GM10248 (cell line): ENCODE data around the gene MUC21.

Experiments used
- CTCF ChIA-PET: fragments of 300-600 bp; sonication (Branson Sonifier 250); formaldehyde crosslinking; extraction: SDS; loops from one replicate; lab custom pipeline; 2021; ENCODE audit warnings: antibody characterized with exemption; lab: Yijun Ruan, JAX
- POLR2A ChIA-PET: fragments of 350-650 bp; sonication (Branson Sonifier 250); formaldehyde crosslinking; extraction: SDS; loops from one replicate; lab custom pipeline; 2020; ENCODE audit warnings: antibody characterized with exemption; lab: Yijun Ruan, JAX
- DNase-seq: peaks from one replicate; pipeline ENCODE4 v3.0.0; 2012; ENCODE audit errors: extremely low spot score
- CTCF ChIP-seq: IDR thresholded peaks from 2 replicates; pipeline ENCODE4 v1.5.1; 2012; ENCODE audit warnings: mild to moderate bottlenecking, low read depth; ENCODE audit errors: extremely low read depth, missing control alignments, control extremely low read depth

Gene MUC21

GRCh38 chr6:30942338-30943060 lies 41.0 kb upstream of the MUC21 start:
- ChIA-PET POLR2A (no interaction called here), CTCF (interaction anchor here (1.2 to 1.7 kb wide), 7 partner anchors 22 to 154 kb away, joined by 3 to 6 read pairs (median 4); no protein-coding TSS in a partner anchor)
- no peak for TF ChIP-seq CTCF
- no peak for DNase-seq

GRCh38 chr6:30944051-30944450 lies 39.5 kb upstream of the MUC21 start:
- ChIA-PET CTCF (interaction anchor here (1.7 kb wide), 1 partner anchor 25 kb away, joined by 4 read pairs; no protein-coding TSS in a partner anchor), POLR2A (no interaction called here)
- TF ChIP-seq CTCF = no peak
- DNase-seq = no peak

GRCh38 chr6:30945281-30945680 lies 38.2 kb upstream of the MUC21 start:
- CTCF ChIA-PET = interaction anchor here (0.7 to 1.1 kb wide), 2 partner anchors 90 to 124 kb away, joined by 3 read pairs; no protein-coding TSS in a partner anchor
- no peak for TF ChIP-seq CTCF
- POLR2A ChIA-PET = no interaction called here
- no peak for DNase-seq

GRCh38 chr6:30947231-30947630 lies 36.3 kb upstream of the MUC21 start:
- CTCF ChIA-PET = interaction anchor here (1.0 to 2.1 kb wide), 6 partner anchors 21 to 140 kb away, joined by 3 to 6 read pairs (median 4); no protein-coding TSS in a partner anchor
- POLR2A ChIA-PET = no interaction called here

GRCh38 chr6:30948811-30949210 lies 34.7 kb upstream of the MUC21 start:
- no peak for DNase-seq
- POLR2A ChIA-PET = no interaction called here
- TF ChIP-seq CTCF = no peak
- CTCF ChIA-PET = interaction anchor here (1.6 kb wide), 1 partner anchor 131 kb away, joined by 4 read pairs; no protein-coding TSS in a partner anchor

More at GRCh38 chr6:30947231-30947630, 36.3 kb upstream of the MUC21 start:
- DNase-seq = no peak
- TF ChIP-seq CTCF = no peak

GRCh38 chr6:30951907-30952469 lies 31.5 kb upstream of the MUC21 start:
- CTCF ChIA-PET = interaction anchor here (1.1 kb wide), 1 partner anchor 135 kb away, joined by 4 read pairs; no protein-coding TSS in a partner anchor
- TF ChIP-seq CTCF = no peak
- DNase-seq = no peak
- POLR2A ChIA-PET = no interaction called here
